Measurements from ENCODE around the gene SIRT7. TPM values are rescaled to one million over a fixed set of nuclear protein-coding genes. Genes with fewer than 3 reads are reported as not detected.

The SIRT7 gene
- total RNA-seq, 1 donor from 2014 or later = 30.2 TPM

- FAIRE-seq = no peak
Measured at GRCh38 chr17:81903896-81904599, 13.9 kb downstream of the SIRT7 start.

GRCh38 chr17:81903415-81903831, 14.6 kb downstream of the SIRT7 start:
- Mint-ChIP-seq H3K9me3 (ENCODE audit: unreplicated experiment) (no peaks in the 10 kb centered on the region), H3K4me3 (ENCODE audit: unreplicated experiment) (peak overlapping the region; percentile 62), H3K27me3 (ENCODE audit: low read depth, unreplicated experiment) (no peaks in the 10 kb centered on the region), H3K27ac (ENCODE audit: unreplicated experiment) (no peak overlapping the region), H3K4me1 (ENCODE audit: low read depth, unreplicated experiment) (peaks cover 4% of the 10 kb centered on the region), H3K36me3 (ENCODE audit: low read depth, unreplicated experiment) (peaks cover 8% of the 10 kb centered on the region)
- H3K9me3 ChIP-seq (ENCODE audit: insufficient read depth, low read depth, low read length) = no peaks in the 10 kb centered on the region
- peaks cover 11% of the 10 kb centered on the region for H3K79me2 ChIP-seq (ENCODE audit: insufficient read depth, low read length)
- H3K4me2 ChIP-seq (ENCODE audit: low read length) = no peak overlapping the region
- FAIRE-seq = no peak
- no peak overlapping the region for H3K9ac ChIP-seq (ENCODE audit: low read length)
- H3K36me3 ChIP-seq (ENCODE audit: insufficient read depth, low read length) = no peaks in the 10 kb centered on the region
- no peak for TF ChIP-seq CTCF (IDR thresholded peaks at IDR 0.05; ENCODE audit: insufficient read depth, low read depth, low read length)
- TF ChIP-seq EZH2 (IDR thresholded peaks at IDR 0.05; ENCODE audit: insufficient read depth, low read length) = no peak
- no peaks in the 10 kb centered on the region for H3K27me3 ChIP-seq (ENCODE audit: insufficient read depth, low read length)
- no peak for DNase-seq (ENCODE audit: low read depth)
- no peak overlapping the region for H3K27ac ChIP-seq (ENCODE audit: low read depth, low read length)
- no peak overlapping the region for H2AFZ ChIP-seq (ENCODE audit: low read depth, low read length)
- peaks cover 21% of the 10 kb centered on the region for H3K4me1 ChIP-seq (ENCODE audit: insufficient read depth, low read length)
- peaks cover 26% of the 10 kb centered on the region for H4K20me1 ChIP-seq (ENCODE audit: insufficient read depth, low read length)
- no peak overlapping the region for H3K4me3 ChIP-seq (ENCODE audit: insufficient read depth, low read depth, low read length)

More at GRCh38 chr17:81903896-81904599, 13.9 kb downstream of the SIRT7 start:
- Histone ChIP-seq H4K20me1 (ENCODE audit: insufficient read depth, low read length) (peaks cover 23% of the 10 kb centered on the region), H2AFZ (ENCODE audit: low read depth, low read length) (no peak overlapping the region), H3K4me1 (ENCODE audit: insufficient read depth, low read length) (peaks cover 15% of the 10 kb centered on the region), H3K36me3 (ENCODE audit: insufficient read depth, low read length) (no peaks in the 10 kb centered on the region), H3K79me2 (ENCODE audit: insufficient read depth, low read length) (peaks cover 11% of the 10 kb centered on the region), H3K9ac (ENCODE audit: low read length) (no peak overlapping the region), H3K9me3 (ENCODE audit: insufficient read depth, low read depth, low read length) (no peaks in the 10 kb centered on the region), H3K27me3 (ENCODE audit: insufficient read depth, low read length) (no peaks in the 10 kb centered on the region), H3K27ac (ENCODE audit: low read depth, low read length) (no peak overlapping the region), H3K4me2 (ENCODE audit: low read length) (no peak overlapping the region), H3K4me3 (ENCODE audit: insufficient read depth, low read depth, low read length) (no peak overlapping the region)
- DNase-seq (ENCODE audit: low read depth) = no peak
- Mint-ChIP-seq H3K4me3 (ENCODE audit: unreplicated experiment) (no peak overlapping the region), H3K4me1 (ENCODE audit: low read depth, unreplicated experiment) (peaks cover 2% of the 10 kb centered on the region), H3K36me3 (ENCODE audit: low read depth, unreplicated experiment) (peaks cover 8% of the 10 kb centered on the region), H3K27me3 (ENCODE audit: low read depth, unreplicated experiment) (no peaks in the 10 kb centered on the region), H3K27ac (ENCODE audit: unreplicated experiment) (no peak overlapping the region), H3K9me3 (ENCODE audit: unreplicated experiment) (no peaks in the 10 kb centered on the region)
- TF ChIP-seq CTCF (IDR thresholded peaks at IDR 0.05; ENCODE audit: insufficient read depth, low read depth, low read length) = no peak
- no peak for TF ChIP-seq EZH2 (IDR thresholded peaks at IDR 0.05; ENCODE audit: insufficient read depth, low read length)
